ENCODE data around the gene NT5C.

The NT5C gene

DNA sequence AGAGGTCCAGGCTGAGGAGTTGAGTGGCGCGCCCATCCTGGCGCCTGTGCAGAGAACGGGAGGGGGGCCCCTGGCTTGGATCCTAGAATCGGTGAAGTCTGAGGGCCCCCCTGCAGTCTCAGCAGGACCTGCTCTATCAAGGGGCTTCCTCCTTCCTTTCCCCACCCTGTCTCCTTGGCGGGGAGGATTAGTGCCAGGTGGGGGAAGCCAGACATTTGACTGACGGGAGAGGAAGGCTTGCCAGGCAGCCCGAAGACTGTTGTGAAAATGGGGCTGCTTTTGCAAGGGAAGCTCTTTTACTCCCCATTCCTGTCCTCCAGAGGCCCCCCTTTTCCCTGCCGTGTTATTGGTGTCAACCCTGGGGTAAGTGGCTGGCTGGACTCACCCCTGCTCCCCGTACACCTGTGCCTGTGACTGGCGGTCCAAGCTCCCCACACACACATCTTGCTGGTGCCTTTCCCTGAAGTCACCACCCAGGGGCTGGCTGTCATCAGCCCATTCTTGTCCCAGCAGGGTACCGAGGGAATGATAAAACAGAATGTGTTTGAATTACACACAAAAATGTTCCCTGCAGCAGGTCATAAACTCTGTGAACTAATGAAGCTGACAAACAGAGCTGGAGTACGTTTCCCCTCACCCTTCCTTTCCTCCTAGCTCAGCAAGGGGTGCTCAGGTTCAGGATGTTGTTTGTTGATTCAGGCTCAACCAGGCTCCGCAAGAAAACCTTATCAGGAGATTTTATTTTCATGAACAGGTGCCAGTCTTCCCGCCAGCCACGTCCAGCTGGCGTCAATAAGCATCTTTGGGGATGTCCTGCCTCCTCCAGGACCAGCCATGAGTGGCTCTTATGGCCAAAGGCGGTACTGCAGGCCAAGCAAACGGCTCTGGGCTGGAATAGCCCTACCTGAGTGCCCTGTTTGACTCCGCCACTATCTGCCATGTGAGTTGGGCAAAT, 26.1 kb downstream of the NT5C start:
- H3K4me1 ChIP-seq (ENCODE audit: insufficient read depth, low read length): peaks cover 11% of the 10 kb centered on the region
- no peaks in the 10 kb centered on the region for H3K36me3 ChIP-seq (ENCODE audit: insufficient read depth, low read length)

GRCh38 chr17:75103601-75104554, 27.7 kb downstream of the NT5C start:
- Histone ChIP-seq H3K36me3 (ENCODE audit: insufficient read depth, low read length) (no peaks in the 10 kb centered on the region), H3K27me3 (ENCODE audit: insufficient read depth, low read length) (peaks cover 6% of the 10 kb centered on the region), H3K9me3 (ENCODE audit: low read length) (no peaks in the 10 kb centered on the region), H2AFZ (ENCODE audit: low read depth, low read length) (no peak overlapping the region), H3K4me3 (ENCODE audit: low read length) (no peak overlapping the region), H3K4me1 (ENCODE audit: insufficient read depth, low read length) (peaks cover 1% of the 10 kb centered on the region)

More for the DNA sequence above, 26.1 kb downstream of the NT5C start:
- Histone ChIP-seq H3K4me3 (ENCODE audit: low read length) (no peak overlapping the region), H3K9me3 (ENCODE audit: low read length) (no peaks in the 10 kb centered on the region), H2AFZ (ENCODE audit: low read depth, low read length) (no peak overlapping the region), H3K27me3 (ENCODE audit: insufficient read depth, low read length) (peaks cover 6% of the 10 kb centered on the region)

DNA sequence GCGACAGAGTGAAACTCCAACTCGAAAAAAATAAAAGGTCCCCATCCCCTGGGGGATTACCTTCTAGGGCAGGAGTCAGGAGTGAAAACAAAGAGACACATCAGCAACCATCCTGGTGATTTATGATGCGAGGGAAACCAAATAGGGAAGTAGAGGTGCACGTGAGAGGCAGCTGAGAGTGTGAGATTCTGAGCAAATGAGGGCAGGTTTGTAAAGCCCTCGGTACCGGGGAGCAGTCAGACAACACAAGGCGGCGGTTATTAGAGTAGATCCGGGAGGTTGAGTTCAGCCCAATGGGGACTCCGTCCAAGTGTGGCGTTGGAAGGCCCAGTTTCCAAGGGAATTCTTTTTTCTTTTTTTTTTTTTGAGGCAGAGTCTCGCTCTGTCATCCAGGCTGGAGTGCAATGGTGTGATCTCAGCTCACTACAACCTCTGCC, 29.1 kb downstream of the NT5C start:
- peaks cover 6% of the 10 kb centered on the region for H3K27me3 ChIP-seq (ENCODE audit: insufficient read depth, low read length)

DNA sequence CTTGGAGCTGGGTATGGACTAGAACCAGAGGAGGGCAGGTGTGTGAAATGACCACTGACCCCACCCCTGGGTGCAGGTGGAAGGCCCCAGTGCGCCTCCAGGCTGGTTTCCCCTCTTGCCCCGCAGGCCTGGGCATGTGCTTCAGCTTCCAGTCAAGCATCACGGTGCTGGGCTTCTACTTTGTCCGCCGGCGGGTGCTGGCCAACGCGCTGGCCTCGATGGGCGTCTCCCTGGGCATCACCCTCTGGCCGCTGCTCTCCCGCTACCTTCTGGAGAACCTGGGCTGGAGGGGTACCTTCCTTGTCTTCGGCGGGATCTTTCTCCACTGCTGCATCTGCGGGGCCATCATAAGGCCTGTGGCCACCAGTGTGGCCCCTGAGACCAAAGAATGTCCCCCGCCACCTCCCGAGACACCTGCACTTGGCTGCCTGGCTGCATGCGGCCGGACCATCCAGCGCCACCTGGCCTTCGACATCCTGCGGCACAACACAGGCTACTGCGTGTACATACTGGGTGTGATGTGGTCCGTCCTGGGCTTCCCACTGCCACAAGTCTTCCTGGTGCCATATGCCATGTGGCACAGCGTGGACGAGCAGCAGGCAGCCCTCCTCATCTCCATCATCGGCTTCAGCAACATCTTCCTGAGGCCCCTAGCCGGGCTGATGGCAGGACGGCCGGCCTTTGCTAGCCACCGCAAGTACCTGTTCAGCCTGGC, 31.5 kb downstream of the NT5C start:
- H3K4me3 ChIP-seq (ENCODE audit: low read length): no peak overlapping the region
- H3K36me3 ChIP-seq (ENCODE audit: insufficient read depth, low read length): no peaks in the 10 kb centered on the region
- H2AFZ ChIP-seq (ENCODE audit: low read depth, low read length): no peak overlapping the region
- peaks cover 6% of the 10 kb centered on the region for H3K27me3 ChIP-seq (ENCODE audit: insufficient read depth, low read length)
- H3K4me1 ChIP-seq (ENCODE audit: insufficient read depth, low read length): peaks cover under 1% of the 10 kb centered on the region
- H3K9me3 ChIP-seq (ENCODE audit: low read length): no peaks in the 10 kb centered on the region

More for the DNA sequence above, 29.1 kb downstream of the NT5C start:
- Histone ChIP-seq H3K4me1 (ENCODE audit: insufficient read depth, low read length) (no peaks in the 10 kb centered on the region), H2AFZ (ENCODE audit: low read depth, low read length) (no peak overlapping the region), H3K4me3 (ENCODE audit: low read length) (no peak overlapping the region), H3K36me3 (ENCODE audit: insufficient read depth, low read length) (no peaks in the 10 kb centered on the region), H3K9me3 (ENCODE audit: low read length) (no peaks in the 10 kb centered on the region)

DNA sequence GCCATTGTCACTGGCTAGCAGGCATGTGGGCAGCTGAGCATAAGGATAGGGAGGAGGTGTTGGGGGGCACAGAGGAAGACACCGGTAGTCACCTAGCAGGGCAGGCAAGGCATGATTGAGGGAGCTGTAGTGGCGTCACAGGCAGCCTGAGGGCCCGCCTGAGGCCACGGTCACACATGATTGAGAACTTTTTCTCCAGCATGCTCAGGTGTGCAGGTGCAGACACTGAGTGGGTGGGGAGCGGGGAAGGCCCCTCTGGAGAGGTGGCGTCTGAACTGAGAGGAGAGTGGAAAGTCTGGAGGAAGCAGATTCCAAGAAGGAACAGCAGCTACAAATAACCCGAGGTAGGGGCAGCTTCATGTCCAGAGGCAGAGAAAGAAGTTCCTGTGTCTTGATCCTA, 32.7 kb downstream of the NT5C start:
- peaks cover 3% of the 10 kb centered on the region for H3K27me3 ChIP-seq (ENCODE audit: insufficient read depth, low read length)
- no peak overlapping the region for H3K4me3 ChIP-seq (ENCODE audit: low read length)
- H3K4me1 ChIP-seq (ENCODE audit: insufficient read depth, low read length): peaks cover 5% of the 10 kb centered on the region
- no peaks in the 10 kb centered on the region for H3K9me3 ChIP-seq (ENCODE audit: low read length)
- no peaks in the 10 kb centered on the region for H3K36me3 ChIP-seq (ENCODE audit: insufficient read depth, low read length)
- no peak overlapping the region for H2AFZ ChIP-seq (ENCODE audit: low read depth, low read length)

DNA sequence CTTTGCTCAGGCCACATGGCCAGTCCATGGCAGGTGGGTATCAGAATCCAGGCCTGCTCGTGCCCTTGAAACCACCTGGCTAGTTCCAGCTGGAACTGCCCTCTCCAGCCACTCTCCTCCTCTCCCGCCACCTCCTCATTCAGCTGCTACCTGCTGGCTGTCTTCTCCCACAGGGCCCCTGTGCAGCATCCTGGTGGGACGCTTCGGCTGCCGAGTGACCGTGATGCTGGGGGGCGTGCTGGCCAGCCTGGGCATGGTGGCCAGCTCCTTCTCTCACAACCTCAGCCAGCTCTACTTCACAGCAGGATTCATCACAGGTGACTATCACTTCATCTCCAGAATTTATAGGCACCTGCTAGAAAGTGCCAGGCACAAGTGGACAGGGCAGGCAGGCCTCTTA, 33.7 kb downstream of the NT5C start:
- Histone ChIP-seq H3K9me3 (ENCODE audit: low read length) (no peaks in the 10 kb centered on the region), H3K4me3 (ENCODE audit: low read length) (no peak overlapping the region), H3K4me1 (ENCODE audit: insufficient read depth, low read length) (peaks cover 9% of the 10 kb centered on the region), H2AFZ (ENCODE audit: low read depth, low read length) (no peak overlapping the region), H3K27me3 (ENCODE audit: insufficient read depth, low read length) (no peaks in the 10 kb centered on the region), H3K36me3 (ENCODE audit: insufficient read depth, low read length) (no peaks in the 10 kb centered on the region)

DNA sequence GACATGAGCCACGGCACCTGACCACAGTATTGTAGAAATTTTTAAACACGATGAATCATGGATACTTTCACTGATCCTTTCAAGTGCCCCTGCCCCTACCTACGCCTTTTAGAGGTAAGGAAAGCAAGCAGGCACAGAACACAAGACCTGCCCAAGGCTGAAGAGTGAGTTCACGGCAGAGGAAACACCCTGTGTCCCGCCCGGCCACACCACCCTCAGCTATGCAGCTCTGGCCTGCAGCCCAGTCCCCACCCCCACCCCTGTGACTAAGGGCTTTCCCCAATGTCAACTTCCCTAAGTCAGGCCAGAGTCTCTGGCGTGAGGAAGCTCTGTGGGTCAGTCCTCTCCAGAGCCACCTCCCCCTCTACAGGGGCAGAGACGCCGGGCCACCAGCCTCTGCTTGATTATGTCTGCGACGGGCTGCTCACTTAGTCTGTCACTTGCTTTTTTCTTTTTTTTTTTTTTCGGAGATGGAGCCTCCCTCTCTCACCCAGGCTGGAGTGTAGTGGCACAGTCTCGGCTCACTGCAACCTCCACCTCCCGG, 35.4 kb downstream of the NT5C start:
- H3K27me3 ChIP-seq (ENCODE audit: insufficient read depth, low read length): no peaks in the 10 kb centered on the region
- H3K4me3 ChIP-seq (ENCODE audit: low read length): no peak overlapping the region
- no peaks in the 10 kb centered on the region for H3K9me3 ChIP-seq (ENCODE audit: low read length)
- peaks cover 18% of the 10 kb centered on the region for H3K4me1 ChIP-seq (ENCODE audit: insufficient read depth, low read length)
- H3K36me3 ChIP-seq (ENCODE audit: insufficient read depth, low read length): no peaks in the 10 kb centered on the region
- H2AFZ ChIP-seq (ENCODE audit: low read depth, low read length): no peak overlapping the region

GRCh38 chr17:75094871-75095399, 36.6 kb downstream of the NT5C start:
- Histone ChIP-seq H3K9me3 (ENCODE audit: low read length) (no peaks in the 10 kb centered on the region), H3K36me3 (ENCODE audit: insufficient read depth, low read length) (no peaks in the 10 kb centered on the region), H3K4me1 (ENCODE audit: insufficient read depth, low read length) (peaks cover 21% of the 10 kb centered on the region), H3K27me3 (ENCODE audit: insufficient read depth, low read length) (no peaks in the 10 kb centered on the region), H2AFZ (ENCODE audit: low read depth, low read length) (no peak overlapping the region), H3K4me3 (ENCODE audit: low read length) (no peak overlapping the region)

- Histone ChIP-seq H3K27me3 (ENCODE audit: insufficient read depth, low read length) (no peaks in the 10 kb centered on the region), H3K4me3 (ENCODE audit: low read length) (no peak overlapping the region), H3K9me3 (ENCODE audit: low read length) (no peaks in the 10 kb centered on the region), H2AFZ (ENCODE audit: low read depth, low read length) (no peak overlapping the region), H3K4me1 (ENCODE audit: insufficient read depth, low read length) (peaks cover 26% of the 10 kb centered on the region), H3K36me3 (ENCODE audit: insufficient read depth, low read length) (no peaks in the 10 kb centered on the region)
Measured at GRCh38 chr17:75093548-75094158, 37.9 kb downstream of the NT5C start.

- H3K4me1 ChIP-seq (ENCODE audit: insufficient read depth, low read length): peaks cover 28% of the 10 kb centered on the region
- H3K9me3 ChIP-seq (ENCODE audit: low read length): no peaks in the 10 kb centered on the region
- H3K27me3 ChIP-seq (ENCODE audit: insufficient read depth, low read length): no peaks in the 10 kb centered on the region
- no peaks in the 10 kb centered on the region for H3K36me3 ChIP-seq (ENCODE audit: insufficient read depth, low read length)
- H2AFZ ChIP-seq (ENCODE audit: low read depth, low read length): no peak overlapping the region
- H3K4me3 ChIP-seq (ENCODE audit: low read length): no peak overlapping the region
Measured at GRCh38 chr17:75091855-75092327, 39.7 kb downstream of the NT5C start.

- Histone ChIP-seq H3K9me3 (ENCODE audit: low read length) (no peaks in the 10 kb centered on the region), H3K4me3 (ENCODE audit: low read length) (no peak overlapping the region), H3K36me3 (ENCODE audit: insufficient read depth, low read length) (no peaks in the 10 kb centered on the region), H2AFZ (ENCODE audit: low read depth, low read length) (no peak overlapping the region), H3K27me3 (ENCODE audit: insufficient read depth, low read length) (no peaks in the 10 kb centered on the region), H3K4me1 (ENCODE audit: insufficient read depth, low read length) (peaks cover 28% of the 10 kb centered on the region)
Measured at GRCh38 chr17:75090871-75091854, 40.4 kb downstream of the NT5C start.
